GM21526 (cell line): Measurements from ENCODE around the gene FGF4.

Experiments used
- ATAC-seq: cut with Tn5 transposase; IDR thresholded peaks from one replicate; pipeline ENCODE4 v1.9.1; 2021; ENCODE audit warnings: moderate library complexity; ENCODE audit not compliant: unreplicated experiment, low FRiP score

FGF4 gene

DNA sequence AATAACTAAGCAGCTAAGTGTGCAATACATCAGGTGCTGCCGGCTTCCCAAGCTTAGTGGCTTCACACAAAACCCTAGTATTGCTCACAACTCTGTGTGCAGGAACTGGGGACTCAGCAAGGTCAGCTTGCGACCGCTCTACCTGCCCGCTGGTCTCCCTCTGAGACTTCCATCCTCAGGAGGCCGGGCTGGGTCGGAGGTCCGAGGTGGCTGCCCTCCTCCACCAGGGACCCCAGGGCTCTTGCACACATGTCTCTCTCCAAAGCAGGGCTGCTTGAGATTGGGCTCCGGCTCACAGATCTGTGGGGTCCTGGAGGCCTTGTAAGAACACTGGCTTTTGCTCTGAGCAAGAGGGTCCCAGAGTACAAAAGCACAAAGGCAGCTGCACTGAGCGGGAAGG lies 45.9 kb downstream of the FGF4 start:
- no peak for ATAC-seq

GRCh38 chr11:69727266-69727665 lies 47.9 kb downstream of the FGF4 start:
- ATAC-seq: no peak

- no peak for ATAC-seq
These were observed 48.7 kb downstream of the FGF4 start for GRCh38 chr11:69726481-69726880.

GRCh38 chr11:69726019-69726418 lies 49.1 kb downstream of the FGF4 start:
- no peak for ATAC-seq

GRCh38 chr11:69721745-69722144 lies 53.4 kb downstream of the FGF4 start:
- no peak for ATAC-seq

DNA sequence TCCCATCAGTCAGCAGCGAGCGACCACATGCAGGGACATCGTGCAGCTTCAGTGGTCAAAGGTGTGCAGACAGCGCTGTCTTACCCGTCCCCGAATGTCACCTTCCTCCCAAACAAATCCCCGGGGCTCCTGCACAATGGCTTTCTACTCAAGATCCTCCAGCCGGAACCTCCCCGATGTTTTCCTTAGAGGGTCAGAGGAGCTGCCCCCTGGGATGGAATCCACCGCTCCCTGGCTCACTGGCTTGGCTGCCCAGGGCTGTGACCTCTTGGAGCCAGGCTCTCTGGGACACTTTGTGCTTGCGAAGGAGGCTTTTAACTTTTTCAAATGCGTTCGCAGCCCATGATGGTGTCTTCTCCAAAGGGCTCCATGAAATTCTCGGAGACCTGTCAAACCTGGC lies 54.0 kb downstream of the FGF4 start:
- no peak for ATAC-seq
